MCF 10A (cell line): ENCODE results near the gene RALB. TPM values are rescaled to one million over a fixed set of nuclear protein-coding genes. Genes with fewer than 3 reads are reported as not detected.
"Not testable (repeated sequence)": the region's sequence is repeated elsewhere in the genome, so short reads cannot be mapped to it uniquely, and the experiment has no call there.

Experiments used
- BruUV-seq: library from RNA; stranded (reverse); fragments of 400-500 nt; replicated peaks from 2 replicates; lab custom pipeline; 2021; lab: Mats Ljungman, UMichigan
- CTCF ChIA-PET: fragments of 300-600 bp; sonication (Branson Sonifier 250); formaldehyde crosslinking; extraction: SDS; loops from one replicate; lab custom pipeline; 2021; ENCODE audit warnings: antibody characterized with exemption, inconsistent platforms; lab: Yijun Ruan, JAX
- POLR2A ChIA-PET: fragments of 300-600, 350-650 bp; sonication (Branson Sonifier 250); formaldehyde crosslinking; extraction: SDS; loops from one replicate; lab custom pipeline; 2020; ENCODE audit warnings: antibody characterized with exemption, inconsistent platforms; lab: Yijun Ruan, JAX
- DNase-seq: peaks from one replicate; pipeline ENCODE4 v3.0.0-alpha.2; 2018; ENCODE audit not compliant: unreplicated experiment
- H3K27ac Mint-ChIP-seq: one replicate; pipeline ENCODE4 v1.8.0; 2022; ENCODE audit warnings: mild to moderate bottlenecking, low read depth, mixed read lengths; ENCODE audit not compliant: unreplicated experiment
- H3K27me3 Mint-ChIP-seq: one replicate; pipeline ENCODE4 v1.8.0; 2022; ENCODE audit warnings: mixed read lengths; ENCODE audit not compliant: insufficient read depth, unreplicated experiment
- H3K36me3 Mint-ChIP-seq: one replicate; pipeline ENCODE4 v1.8.0; 2022; ENCODE audit warnings: mild to moderate bottlenecking, moderate library complexity, mixed read lengths; ENCODE audit not compliant: insufficient read depth, unreplicated experiment
- H3K4me1 Mint-ChIP-seq: one replicate; pipeline ENCODE4 v1.8.0; 2022; ENCODE audit warnings: mixed read lengths; ENCODE audit not compliant: insufficient read depth, unreplicated experiment
- H3K4me3 Mint-ChIP-seq: one replicate; pipeline ENCODE4 v1.8.0; 2022; ENCODE audit warnings: mild to moderate bottlenecking, moderate library complexity, mixed read lengths; ENCODE audit not compliant: unreplicated experiment
- H3K9me3 Mint-ChIP-seq: one replicate; pipeline ENCODE4 v1.8.0; 2022; ENCODE audit warnings: mixed read lengths; ENCODE audit not compliant: unreplicated experiment
- CTCF ChIP-seq: fragments of 200-600 bp; IDR thresholded peaks from one replicate; pipeline ENCODE4 v1.8.0; 2022; ENCODE audit warnings: antibody characterized with exemption, mild to moderate bottlenecking; ENCODE audit not compliant: unreplicated experiment
- intact Hi-C: fragments of 100-400 bp; cut with micrococcal nuclease; formaldehyde crosslinking; loops from 2 replicates; pipeline ENCODE4 v1.14.1; 2022
- total RNA-seq: library from RNA; stranded (reverse); gene quantifications from 2 replicates; pipeline ENCODE4 v1.2.3, GENCODE V29; 2022

The RALB gene
- total RNA-seq, 1 experiment from 2014 or later = 37.4 TPM

GRCh38 chr2:120308038-120308910 lies 55.6 kb downstream of the RALB start:
- POLR2A ChIA-PET = interaction anchor here (0.6 kb wide), 1 partner anchor 1635 kb away, joined by 3 read pairs; no protein-coding TSS in a partner anchor
- CTCF ChIA-PET = interaction anchor here (0.7 to 1.2 kb wide), 3 partner anchors 47 to 373 kb away, joined by 3 to 4 read pairs (median 4); no protein-coding TSS in a partner anchor
- Mint-ChIP-seq H3K9me3 (no peaks in the 10 kb centered on the region), H3K27ac (no peak overlapping the region), H3K4me3 (no peak overlapping the region), H3K36me3 (peaks cover 7% of the 10 kb centered on the region), H3K4me1 (no peaks in the 10 kb centered on the region), H3K27me3 (no peaks in the 10 kb centered on the region)
- no TSS peak for BruUV-seq
- DNase-seq = no peak
- TF ChIP-seq CTCF = no peak
- intact Hi-C loops = no loop called here

- H3K27ac Mint-ChIP-seq = no peak overlapping the region
- H3K27me3 Mint-ChIP-seq = no peaks in the 10 kb centered on the region
- DNase-seq = no peak
- ChIA-PET POLR2A (interaction anchor here (0.7 kb wide), 1 partner anchor 778 kb away, joined by 3 read pairs; no protein-coding TSS in a partner anchor), CTCF (interaction anchor here (0.7 to 6.8 kb wide), 5 partner anchors 17 to 371 kb away, joined by 3 to 121 read pairs (median 4); no protein-coding TSS in a partner anchor)
- no TSS peak for BruUV-seq
- no peak overlapping the region for H3K4me3 Mint-ChIP-seq
- intact Hi-C loops = loop anchor here (10.0 kb wide), 1 partner anchor 365 kb away; no protein-coding TSS in a partner anchor
- TF ChIP-seq CTCF = no peak
- H3K36me3 Mint-ChIP-seq = peaks cover 13% of the 10 kb centered on the region
- no peaks in the 10 kb centered on the region for H3K9me3 Mint-ChIP-seq
- no peaks in the 10 kb centered on the region for H3K4me1 Mint-ChIP-seq
These were observed 57.5 kb downstream of the RALB start for GRCh38 chr2:120310136-120310535.

GRCh38 chr2:120310841-120311240 lies 58.2 kb downstream of the RALB start:
- H3K27ac Mint-ChIP-seq, H3K9me3 Mint-ChIP-seq, BruUV-seq, H3K4me1 Mint-ChIP-seq, H3K4me3 Mint-ChIP-seq, POLR2A ChIA-PET, H3K27me3 Mint-ChIP-seq, DNase-seq: not testable (repeated sequence)
- peaks cover 10% of the 10 kb centered on the region for H3K36me3 Mint-ChIP-seq
- CTCF ChIA-PET = interaction anchor here (0.6 to 6.8 kb wide), 8 partner anchors 9 to 371 kb away, joined by 3 to 121 read pairs (median 4); partner anchors contain the start of gene RALB
- intact Hi-C loops = loop anchor here (10.0 kb wide), 1 partner anchor 364 kb away; no protein-coding TSS in a partner anchor

GRCh38 chr2:120312076-120312475 lies 59.4 kb downstream of the RALB start:
- no peak overlapping the region for H3K27ac Mint-ChIP-seq

More at GRCh38 chr2:120312076-120312475, 59.4 kb downstream of the RALB start:
- no peak for DNase-seq
- ChIA-PET CTCF (interaction anchor here (0.5 to 6.8 kb wide), 31 partner anchors 8 to 513 kb away, joined by 3 to 121 read pairs (median 6); partner anchors contain the start of gene RALB), POLR2A (no interaction called here)
- H3K4me3 Mint-ChIP-seq = no peak overlapping the region
- no TSS peak for BruUV-seq
- H3K4me1 Mint-ChIP-seq = no peaks in the 10 kb centered on the region
- no peak for TF ChIP-seq CTCF
- H3K36me3 Mint-ChIP-seq = peaks cover 6% of the 10 kb centered on the region
- no peaks in the 10 kb centered on the region for H3K9me3 Mint-ChIP-seq
- intact Hi-C loops = loop anchor here (1.0 to 10.0 kb wide), 4 partner anchors 59 to 609 kb away; no protein-coding TSS in a partner anchor
- H3K27me3 Mint-ChIP-seq = no peaks in the 10 kb centered on the region
